ENCODE data around the gene AP5B1. TPM values are rescaled to one million over a fixed set of nuclear protein-coding genes. Genes with fewer than 3 reads are reported as not detected.

Gene AP5B1
- total RNA-seq, 1 donor from 2014 or later = 18.1 TPM

GRCh38 chr11:65786786-65787636 is 6.2 kb upstream of the AP5B1 start, which contains the start of gene OVOL1:
OVOL1 (plus strand) TSS chr11:65787063; CDS start chr11:65787374, 311 bp downstream.
- intact Hi-C loops (cut with micrococcal nuclease) = loop anchor here (1.0 kb wide), 1 partner anchor 30 kb away; no protein-coding TSS in a partner anchor

GRCh38 chr11:65786008-65786785 is 5.4 kb upstream of the AP5B1 start:
- intact Hi-C loops (cut with micrococcal nuclease) = no loop called here

GRCh38 chr11:65785319-65786007 is 4.7 kb upstream of the AP5B1 start:
- intact Hi-C loops (cut with micrococcal nuclease) = no loop called here

- intact Hi-C loops (cut with micrococcal nuclease) = no loop called here
These were observed 2.0 kb upstream of the AP5B1 start for GRCh38 chr11:65782816-65783228.

GRCh38 chr11:65781962-65782815 is 1.4 kb upstream of the AP5B1 start:
- intact Hi-C loops (cut with micrococcal nuclease) = no loop called here

- intact Hi-C loops (cut with micrococcal nuclease) = no loop called here
These were observed 581 bp upstream of the AP5B1 start for GRCh38 chr11:65781152-65781961.

- intact Hi-C loops (cut with micrococcal nuclease) = loop anchor here (1.0 kb wide), 5 partner anchors 11 to 209 kb away; partner anchors contain the start of genes KAT5 and MUS81
These were observed 632 bp downstream of the AP5B1 start for GRCh38 chr11:65779919-65780769.

GRCh38 chr11:65779669-65779918 is 1.2 kb downstream of the AP5B1 start:
- intact Hi-C loops (cut with micrococcal nuclease) = no loop called here

GRCh38 chr11:65778901-65779668 is 1.7 kb downstream of the AP5B1 start:
- intact Hi-C loops (cut with micrococcal nuclease) = no loop called here

GRCh38 chr11:65778431-65778900 is 2.3 kb downstream of the AP5B1 start:
- intact Hi-C loops (cut with micrococcal nuclease) = no loop called here

GRCh38 chr11:65777821-65778361 is 2.9 kb downstream of the AP5B1 start:
- intact Hi-C loops (cut with micrococcal nuclease) = no loop called here

GRCh38 chr11:65777241-65777640 is 3.5 kb downstream of the AP5B1 start:
- intact Hi-C loops (cut with micrococcal nuclease) = no loop called here

- intact Hi-C loops (cut with micrococcal nuclease) = no loop called here
These were observed 4.0 kb downstream of the AP5B1 start for GRCh38 chr11:65776710-65777141.

GRCh38 chr11:65776196-65776595 is 4.6 kb downstream of the AP5B1 start:
- intact Hi-C loops (cut with micrococcal nuclease) = no loop called here

GRCh38 chr11:65774525-65775306 is 6.1 kb downstream of the AP5B1 start:
- intact Hi-C loops (cut with micrococcal nuclease) = no loop called here

GRCh38 chr11:65773784-65774411 is 6.9 kb downstream of the AP5B1 start:
- intact Hi-C loops (cut with micrococcal nuclease) = no loop called here
